Common myeloid progenitor, CD34-positive (primary cell): ENCODE results near the gene C8B.

ENCODE experiments used
- CTCF ChIA-PET: fragments of 350-600 bp; sonication (Branson Sonifier 250); formaldehyde crosslinking; loops from one replicate; lab custom pipeline; 2021; ENCODE audit warnings: antibody characterized with exemption; lab: Charles Lee
- POLR2A ChIA-PET: fragments of 350-600 bp; sonication (Branson Sonifier 250); formaldehyde crosslinking; loops from one replicate; lab custom pipeline; 2021; ENCODE audit warnings: antibody characterized with exemption; lab: Charles Lee
- DNase-seq, 3 donors: peaks; one replicate each; pipeline versions ENCODE4 v3.0.0 to v3.0.0-alpha.2; 2013
- H3K27ac ChIP-seq, 2 experiments: 1 replicate in 1 of 2; 2 replicates in 1 of 2; pipeline ENCODE4 v1.7.0; 2013; ENCODE audit warnings: inconsistent platforms in 2 of 2, low read length in 2 of 2, mild to moderate bottlenecking in 2 of 2, low read depth in 1 of 2, moderate library complexity in 1 of 2; ENCODE audit not compliant: severe bottlenecking in 2 of 2, insufficient read depth in 1 of 2, poor library complexity in 1 of 2
- H3K27me3 ChIP-seq, 5 experiments: replicated peaks in 2 of 5; 1 replicate in 3 of 5; 2 replicates in 2 of 5; pipeline versions ENCODE4 v1.6.1 to v1.7.0; 2013; ENCODE audit warnings: low read length in 4 of 5, mild to moderate bottlenecking in 2 of 5, moderate library complexity in 2 of 5, inconsistent platforms in 1 of 5; ENCODE audit not compliant: insufficient read depth in 5 of 5, control insufficient read depth in 4 of 5
- H3K36me3 ChIP-seq, 4 experiments: 1 replicate in 2 of 4; 2 replicates in 2 of 4; pipeline versions ENCODE4 v1.6.1 to v1.7.0; 2013; ENCODE audit warnings: low read length in 3 of 4, control low read depth in 1 of 4, mild to moderate bottlenecking in 1 of 4; ENCODE audit not compliant: control insufficient read depth in 4 of 4, insufficient read depth in 4 of 4
- H3K4me1 ChIP-seq, 4 experiments: 1 replicate in 3 of 4; 2 replicates in 1 of 4; pipeline versions ENCODE4 v1.6.1 to v1.7.1; 2013; ENCODE audit warnings: low read length in 3 of 4, mild to moderate bottlenecking in 3 of 4, control low read depth in 1 of 4, inconsistent platforms in 1 of 4, moderate library complexity in 1 of 4; ENCODE audit not compliant: control insufficient read depth in 4 of 4, insufficient read depth in 4 of 4; ENCODE audit errors: control extremely low read depth in 1 of 4
- H3K4me3 ChIP-seq, 7 experiments: 1 replicate in 4 of 7; 2 replicates in 3 of 7; pipeline versions ENCODE4 v1.5.1 to v1.7.0; 2013; ENCODE audit warnings: mild to moderate bottlenecking in 7 of 7, low read length in 6 of 7, moderate library complexity in 6 of 7, inconsistent platforms in 2 of 7, low read depth in 2 of 7, control low read depth in 1 of 7; ENCODE audit not compliant: insufficient read depth in 4 of 7, control insufficient read depth in 1 of 7; ENCODE audit errors: extremely low read depth in 1 of 7
- H3K9me3 ChIP-seq, 5 experiments: 1 replicate in 4 of 5; 2 replicates in 1 of 5; pipeline versions ENCODE4 v1.6.1 to v1.7.1; 2013; ENCODE audit warnings: low read length in 4 of 5, mild to moderate bottlenecking in 2 of 5, inconsistent platforms in 1 of 5, low read depth in 1 of 5, moderate library complexity in 1 of 5; ENCODE audit not compliant: control insufficient read depth in 4 of 5, insufficient read depth in 2 of 5; ENCODE audit errors: control extremely low read depth in 1 of 5
- WGBS: methylation state at CpG from one replicate; pipeline ENCODE4 v1.1.5; 2013; ENCODE audit not compliant: insufficient coverage; 5-methylcytosine and 5-hydroxymethylcytosine counted together

The C8B gene

DNA sequence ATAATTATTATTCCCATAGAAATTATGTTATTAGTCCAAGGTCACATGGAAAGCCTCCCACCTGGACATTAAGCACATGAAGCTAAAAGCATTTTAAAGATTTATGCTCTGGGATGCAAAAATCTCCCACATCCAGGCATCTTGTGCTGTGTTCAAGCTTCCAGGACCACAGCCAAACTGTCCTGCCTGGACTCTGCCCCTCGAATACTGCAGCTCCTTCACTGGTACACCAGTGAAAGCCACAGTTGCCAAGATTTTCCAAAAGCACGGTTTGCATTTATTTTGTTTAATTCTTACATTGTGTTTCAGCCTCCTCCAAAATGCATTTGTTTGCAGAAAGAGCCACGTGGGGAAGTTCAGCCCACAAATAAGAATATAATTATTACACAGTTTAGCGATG, 38.6 kb downstream of the C8B start:
- Histone ChIP-seq H3K4me1 (no peaks in the 10 kb centered on the region), H3K36me3 (no peaks in the 10 kb centered on the region), H3K27me3 (no peaks in the 10 kb centered on the region), H3K9me3 (peaks cover 0 to 4% (median 0%) of the 10 kb centered on the region in 5 experiments), H3K4me3 (no peak overlapping the region), H3K27ac (no peak overlapping the region)
- 95% methylated on average over 3 of the region's 4 CpGs for WGBS
- CTCF ChIA-PET: no interaction called here
- no peak for DNase-seq
- POLR2A ChIA-PET: no interaction called here

DNA sequence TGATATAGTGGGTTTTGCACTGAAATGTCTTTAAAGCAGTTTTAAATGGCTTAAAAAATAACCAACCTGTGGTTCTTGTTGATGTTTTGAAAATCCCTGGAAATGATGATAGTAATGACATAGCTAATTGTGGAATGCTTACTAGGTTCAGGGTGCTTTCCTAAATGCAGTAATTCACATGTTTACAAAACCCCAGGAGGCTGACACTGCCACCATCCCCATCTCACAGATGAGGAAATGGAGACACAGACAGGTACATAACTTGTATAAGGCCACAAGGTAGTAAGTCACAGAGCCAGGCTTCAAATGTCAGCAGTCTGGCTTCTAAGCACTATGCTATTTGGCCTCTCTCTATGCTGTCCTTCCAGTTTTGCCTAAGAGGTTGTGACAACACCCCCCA, 40.6 kb downstream of the C8B start:
- DNase-seq: no peak
- ChIA-PET POLR2A (no interaction called here), CTCF (no interaction called here)
- H3K9me3 ChIP-seq: peaks cover 0 to 4% (median 0%) of the 10 kb centered on the region in 5 experiments
- no peaks in the 10 kb centered on the region for H3K36me3 ChIP-seq
- no peak overlapping the region for H3K4me3 ChIP-seq
- no peak overlapping the region for H3K27ac ChIP-seq
- H3K4me1 ChIP-seq: no peaks in the 10 kb centered on the region
- peaks cover 0 to 1% (median 0%) of the 10 kb centered on the region in 5 experiments for H3K27me3 ChIP-seq

DNA sequence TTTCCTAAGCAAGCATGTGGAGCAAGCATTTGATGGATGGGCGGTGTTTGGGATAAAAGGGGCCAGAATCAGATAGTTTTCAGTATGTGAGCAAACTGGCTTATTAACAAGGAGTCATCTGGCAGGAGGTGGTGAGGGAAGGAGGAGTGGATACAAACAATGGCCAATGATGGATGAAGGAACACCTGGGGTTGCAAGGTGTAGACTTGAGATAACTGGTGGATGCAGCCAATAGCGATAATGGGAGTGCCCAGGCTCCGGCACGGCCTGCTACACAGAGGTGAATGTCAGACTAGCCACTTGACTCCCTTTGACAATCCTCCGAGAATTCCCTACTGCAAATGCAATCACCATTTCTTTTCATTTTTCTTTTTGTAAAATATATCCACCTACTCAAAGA, 41.7 kb downstream of the C8B start:
- Histone ChIP-seq H3K36me3 (no peaks in the 10 kb centered on the region), H3K27ac (no peak overlapping the region), H3K27me3 (peaks cover 0 to 1% (median 0%) of the 10 kb centered on the region in 5 experiments), H3K9me3 (peaks cover 0 to 4% (median 0%) of the 10 kb centered on the region in 5 experiments), H3K4me1 (no peaks in the 10 kb centered on the region), H3K4me3 (no peak overlapping the region)
- WGBS: 91% methylated on average over 4 of the region's 5 CpGs
- DNase-seq: no peak
- CTCF ChIA-PET: no interaction called here
- POLR2A ChIA-PET: no interaction called here

DNA sequence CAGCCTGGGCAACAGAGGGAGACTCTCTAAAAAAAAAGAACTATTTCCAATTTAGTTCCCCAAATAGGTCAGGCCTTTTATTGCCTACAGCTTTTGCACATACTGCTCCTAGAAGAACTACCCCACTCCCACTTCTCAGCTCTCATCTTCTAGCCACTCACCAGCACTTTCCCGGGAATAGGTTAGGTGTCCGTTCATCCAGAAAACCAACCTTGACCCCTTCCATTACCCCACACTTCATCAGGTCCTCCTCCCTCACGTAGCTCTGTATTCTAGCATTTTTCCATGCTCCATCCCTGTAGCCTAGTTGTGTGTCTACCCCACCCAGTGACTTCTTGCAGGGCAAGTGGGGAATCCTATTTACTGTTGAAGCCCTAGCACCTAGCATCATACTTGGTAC, 42.6 kb downstream of the C8B start:
- Histone ChIP-seq H3K4me1 (no peaks in the 10 kb centered on the region), H3K9me3 (peaks cover 0 to 4% (median 0%) of the 10 kb centered on the region in 5 experiments), H3K4me3 (no peak overlapping the region), H3K27me3 (peaks cover 0 to 1% (median 0%) of the 10 kb centered on the region in 5 experiments), H3K27ac (no peak overlapping the region), H3K36me3 (no peaks in the 10 kb centered on the region)
- ChIA-PET CTCF (no interaction called here), POLR2A (no interaction called here)
- WGBS: 94% methylated on average over 2 of the region's 3 CpGs
- no peak for DNase-seq

DNA sequence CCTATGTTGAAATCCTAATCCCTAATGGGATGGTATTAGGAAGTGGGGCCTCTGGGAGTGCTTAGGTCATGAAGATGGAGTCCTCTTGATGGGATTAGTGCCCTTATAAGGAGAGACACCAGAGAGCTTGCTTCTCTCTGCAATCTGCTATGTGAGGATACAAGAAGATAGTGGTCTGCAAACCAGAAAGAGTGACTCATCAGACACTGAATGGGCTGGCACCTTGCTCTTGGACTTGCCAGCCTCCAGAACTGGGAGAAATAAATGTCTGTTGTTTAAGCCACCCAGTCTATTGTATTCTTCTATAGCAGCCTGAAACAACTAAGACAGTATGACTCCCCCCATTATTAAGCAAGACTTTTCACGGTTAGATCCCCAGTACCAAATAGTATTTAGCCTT, 43.3 kb downstream of the C8B start:
- no peaks in the 10 kb centered on the region for H3K36me3 ChIP-seq
- CTCF ChIA-PET: interaction anchor here (1.1 kb wide), 1 partner anchor 10 kb away, joined by 4 read pairs; no protein-coding TSS in a partner anchor
- POLR2A ChIA-PET: no interaction called here
- H3K9me3 ChIP-seq: peaks cover 0 to 2% (median 0%) of the 10 kb centered on the region in 5 experiments
- H3K27me3 ChIP-seq: peaks cover 0 to 1% (median 0%) of the 10 kb centered on the region in 5 experiments
- DNase-seq: no peak
- H3K4me3 ChIP-seq: no peak overlapping the region
- H3K4me1 ChIP-seq: no peaks in the 10 kb centered on the region
- no CpG with 5 or more reads among the region's 1 CpG for WGBS
- H3K27ac ChIP-seq: no peak overlapping the region

DNA sequence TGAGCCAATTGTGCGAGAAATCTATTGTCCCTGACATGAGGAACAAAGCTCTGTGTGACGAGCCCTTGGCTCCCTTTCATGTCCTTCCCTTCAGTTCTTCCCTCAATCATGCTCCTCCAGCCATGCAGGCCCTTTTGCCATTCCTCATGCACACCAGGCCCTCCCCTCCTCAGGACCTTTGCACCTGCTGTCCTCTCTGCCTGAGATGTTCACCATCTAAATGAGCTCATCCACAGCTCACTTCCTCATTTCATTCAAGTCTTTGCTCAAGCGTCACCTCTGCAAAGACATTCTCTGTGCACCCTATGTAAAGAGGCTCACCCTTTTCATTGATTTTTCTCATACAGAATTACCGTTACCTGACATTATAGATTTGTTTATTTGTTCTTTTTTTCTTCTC, 43.7 kb downstream of the C8B start:
- Histone ChIP-seq H3K36me3 (no peaks in the 10 kb centered on the region), H3K27me3 (peaks cover 0 to 1% (median 0%) of the 10 kb centered on the region in 5 experiments), H3K4me3 (no peak overlapping the region), H3K9me3 (peaks cover 0 to 2% (median 0%) of the 10 kb centered on the region in 5 experiments), H3K27ac (no peak overlapping the region), H3K4me1 (no peaks in the 10 kb centered on the region)
- CTCF ChIA-PET: interaction anchor here (1.1 kb wide), 1 partner anchor 9 kb away, joined by 4 read pairs; no protein-coding TSS in a partner anchor
- WGBS: 85% methylated on average over 2 of the region's 4 CpGs
- DNase-seq: no peak
- POLR2A ChIA-PET: no interaction called here

DNA sequence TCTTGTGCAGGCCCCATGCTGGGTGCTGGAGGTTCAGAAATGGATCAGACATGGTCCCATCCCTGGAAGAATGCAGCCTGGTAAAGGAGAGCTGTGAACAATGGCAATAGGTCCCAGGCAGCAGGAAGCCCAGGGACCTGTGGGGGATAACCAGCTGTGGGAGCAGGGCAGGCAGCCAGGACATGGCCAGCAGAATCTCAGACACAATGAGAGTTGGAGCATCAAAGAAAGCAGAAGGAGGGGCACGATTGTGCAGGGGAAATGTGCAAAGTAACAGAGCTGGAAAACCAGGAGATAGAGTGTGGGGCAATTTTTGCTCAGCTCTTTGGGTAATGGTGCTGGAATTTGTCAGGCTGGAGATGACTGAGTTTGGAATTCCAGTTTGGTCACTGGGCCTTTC, 44.3 kb downstream of the C8B start:
- CTCF ChIA-PET: no interaction called here
- Histone ChIP-seq H3K4me3 (no peak overlapping the region), H3K36me3 (no peaks in the 10 kb centered on the region), H3K27ac (no peak overlapping the region), H3K4me1 (no peaks in the 10 kb centered on the region), H3K9me3 (peaks cover 0 to 2% (median 0%) of the 10 kb centered on the region in 5 experiments), H3K27me3 (peaks cover 0 to 1% (median 0%) of the 10 kb centered on the region in 5 experiments)
- no peak for DNase-seq
- POLR2A ChIA-PET: no interaction called here
- WGBS: 50% methylated on average over 1 of the region's 1 CpG
